Tibial nerve (tissue), 4 donors: ENCODE results near the gene FARP1. TPM values are rescaled to one million over a fixed set of nuclear protein-coding genes. Genes with fewer than 3 reads are reported as not detected.

Experiments
- DNase-seq, 2 donors: peaks; one replicate each; pipeline ENCODE4 v3.0.0-alpha.2; 2019; ENCODE audit warnings: low spot score in 2 of 2
- H3K27ac ChIP-seq, 4 donors: fragments of 200-600 bp; sonication (generic) in 3 of 4; one replicate each; pipeline ENCODE4 v1.5.1; 2017 to 2019; ENCODE audit warnings: mild to moderate bottlenecking in 1 of 4
- H3K27me3 ChIP-seq, 2 donors: fragments of 200-600 bp; sonication (generic) in 1 of 2; one replicate each; pipeline versions ENCODE4 v1.5.1 to v1.6.0; 2017 to 2019
- H3K36me3 ChIP-seq, 3 donors: fragments of 200-600 bp; sonication (generic); one replicate each; pipeline ENCODE4 v1.5.1; 2018 to 2019
- H3K4me1 ChIP-seq, 4 donors: fragments of 200-600 bp; sonication (generic) in 3 of 4; one replicate each; pipeline ENCODE4 v1.5.1; 2017 to 2019
- H3K4me3 ChIP-seq, 4 donors: fragments of 200-600 bp; sonication (generic) in 3 of 4; one replicate each; pipeline ENCODE4 v1.5.1; 2017 to 2019; ENCODE audit warnings: mild to moderate bottlenecking in 1 of 4, moderate library complexity in 1 of 4
- H3K9me3 ChIP-seq, 4 donors: fragments of 200-600 bp; sonication (generic) in 3 of 4; one replicate each; pipeline ENCODE4 v1.5.1; 2017 to 2019
- EP300 ChIP-seq, 2 donors: sonication (generic); formaldehyde crosslinking; IDR thresholded peaks; one replicate each; pipeline ENCODE4 v1.6.1; 2017; ENCODE audit warnings: antibody characterized with exemption in 2 of 2, mild to moderate bottlenecking in 1 of 2
- POLR2A ChIP-seq, 2 donors: fragments of 450-650 bp; IDR thresholded peaks; one replicate each; pipeline ENCODE4 v1.6.1; 2017; ENCODE audit warnings: antibody characterized with exemption in 2 of 2, mild to moderate bottlenecking in 2 of 2, moderate library complexity in 2 of 2
- WGBS, 2 donors: methylation state at CpG; one replicate each; pipeline ENCODE4 v1.1.5; 2018; 5-methylcytosine and 5-hydroxymethylcytosine counted together
- total RNA-seq, 4 donors: library from RNA; depleted of rRNA; stranded (reverse); fragments of >200 nt; gene quantifications; one replicate each; pipeline ENCODE4 v1.1.0, GENCODE V29; 2016
- TF ChIP-seq, protein P1 (sequence below), 5 experiments: fragments of 200-600 bp in 3 of 5; fragments of 450-650 bp in 2 of 5; sonication (generic) in 3 of 5; IDR thresholded peaks; one replicate each; pipeline ENCODE4 v1.5.1; 2016 to 2019; ENCODE audit warnings: antibody characterized with exemption in 5 of 5, mild to moderate bottlenecking in 3 of 5, moderate library complexity in 2 of 5

FARP1 gene
- total RNA-seq, 4 donors from 2014 or later: 21.4 to 28.5 (median 24.9) TPM

- 38 to 41% methylated on average over 10 of the region's 10 CpGs for WGBS, 2 donors
- no peaks in the 10 kb centered on the region for H3K36me3 ChIP-seq
These were observed 137.2 kb downstream of the FARP1 start for GRCh38 chr13:98280176-98280510.

DNA sequence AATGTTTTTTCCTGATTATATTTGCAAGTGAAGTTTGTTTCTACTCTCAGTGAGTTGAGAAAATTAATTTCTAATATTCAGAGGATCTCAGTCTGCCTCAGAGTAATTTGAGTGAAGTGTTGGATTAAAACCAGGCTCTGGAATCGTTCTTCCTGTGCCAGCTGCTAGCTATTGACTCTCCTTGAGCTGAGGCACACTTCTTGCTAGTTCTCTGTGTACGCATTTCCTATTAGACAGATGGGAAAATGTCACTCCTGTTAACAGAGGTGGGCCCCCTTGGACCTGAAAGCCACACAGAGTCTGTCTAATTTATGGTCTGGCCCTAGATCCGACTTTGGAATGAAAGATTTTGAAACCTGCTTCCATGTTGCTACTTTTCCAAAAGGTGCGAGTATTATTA is 141.8 kb downstream of the FARP1 start:
- H3K4me3 ChIP-seq: no peak overlapping the region
- H3K27ac ChIP-seq: no peak overlapping the region
- no peaks in the 10 kb centered on the region for H3K36me3 ChIP-seq
- no peaks in the 10 kb centered on the region for H3K4me1 ChIP-seq
- no peaks in the 10 kb centered on the region for H3K9me3 ChIP-seq
- DNase-seq: no peak
- no peaks in the 10 kb centered on the region for H3K27me3 ChIP-seq
- TF ChIP-seq, protein P1, sequence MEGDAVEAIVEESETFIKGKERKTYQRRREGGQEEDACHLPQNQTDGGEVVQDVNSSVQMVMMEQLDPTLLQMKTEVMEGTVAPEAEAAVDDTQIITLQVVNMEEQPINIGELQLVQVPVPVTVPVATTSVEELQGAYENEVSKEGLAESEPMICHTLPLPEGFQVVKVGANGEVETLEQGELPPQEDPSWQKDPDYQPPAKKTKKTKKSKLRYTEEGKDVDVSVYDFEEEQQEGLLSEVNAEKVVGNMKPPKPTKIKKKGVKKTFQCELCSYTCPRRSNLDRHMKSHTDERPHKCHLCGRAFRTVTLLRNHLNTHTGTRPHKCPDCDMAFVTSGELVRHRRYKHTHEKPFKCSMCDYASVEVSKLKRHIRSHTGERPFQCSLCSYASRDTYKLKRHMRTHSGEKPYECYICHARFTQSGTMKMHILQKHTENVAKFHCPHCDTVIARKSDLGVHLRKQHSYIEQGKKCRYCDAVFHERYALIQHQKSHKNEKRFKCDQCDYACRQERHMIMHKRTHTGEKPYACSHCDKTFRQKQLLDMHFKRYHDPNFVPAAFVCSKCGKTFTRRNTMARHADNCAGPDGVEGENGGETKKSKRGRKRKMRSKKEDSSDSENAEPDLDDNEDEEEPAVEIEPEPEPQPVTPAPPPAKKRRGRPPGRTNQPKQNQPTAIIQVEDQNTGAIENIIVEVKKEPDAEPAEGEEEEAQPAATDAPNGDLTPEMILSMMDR (IDR thresholded peaks at IDR 0.05): no peak
- no peak for TF ChIP-seq POLR2A (IDR thresholded peaks at IDR 0.05)
- no peak for TF ChIP-seq EP300 (IDR thresholded peaks at IDR 0.05)
- WGBS, 2 donors: 71 to 84% methylated on average over 4 of the region's 4 CpGs

More at GRCh38 chr13:98280176-98280510, 137.2 kb downstream of the FARP1 start:
- Histone ChIP-seq H3K9me3 (no peaks in the 10 kb centered on the region), H3K4me3 (no peak overlapping the region), H3K27me3 (no peaks in the 10 kb centered on the region), H3K4me1 (no peaks in the 10 kb centered on the region), H3K27ac (no peak overlapping the region)
- TF ChIP-seq, protein P1 (IDR thresholded peaks at IDR 0.05): no peak
- TF ChIP-seq EP300 (IDR thresholded peaks at IDR 0.05) (no peak), POLR2A (IDR thresholded peaks at IDR 0.05) (no peak)
- DNase-seq: no peak

DNA sequence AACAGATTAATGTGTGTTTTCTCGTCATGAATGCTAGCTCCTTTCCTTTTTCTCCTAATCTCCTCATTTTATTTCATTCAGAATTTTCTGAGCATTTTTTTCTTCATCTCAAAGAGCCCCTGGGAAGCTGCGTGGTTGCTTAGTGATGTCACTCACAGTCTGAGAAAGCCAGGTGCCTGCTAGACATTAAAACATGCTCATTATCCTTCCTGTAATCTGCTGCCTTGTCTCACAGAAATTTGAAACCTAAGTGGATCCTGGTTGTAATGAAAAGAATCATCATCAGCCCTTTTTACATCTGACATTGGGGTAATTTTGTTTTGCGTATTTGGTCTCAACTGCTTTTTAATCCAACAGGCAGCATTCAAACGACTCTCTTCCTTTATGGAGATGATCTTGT is 142.4 kb downstream of the FARP1 start:
- WGBS, 2 donors: 61 to 68% methylated on average over 4 of the region's 4 CpGs
- Histone ChIP-seq H3K4me1 (no peaks in the 10 kb centered on the region), H3K27ac (no peak overlapping the region), H3K27me3 (no peaks in the 10 kb centered on the region), H3K9me3 (no peaks in the 10 kb centered on the region), H3K36me3 (no peaks in the 10 kb centered on the region), H3K4me3 (no peak overlapping the region)
- no peak for DNase-seq
- no peak for TF ChIP-seq EP300 (IDR thresholded peaks at IDR 0.05)
- no peak for TF ChIP-seq POLR2A (IDR thresholded peaks at IDR 0.05)
- TF ChIP-seq, protein P1 (IDR thresholded peaks at IDR 0.05): no peak

GRCh38 chr13:98285852-98286594 is 143.1 kb downstream of the FARP1 start:
- no peak for TF ChIP-seq POLR2A (IDR thresholded peaks at IDR 0.05)
- TF ChIP-seq EP300 (IDR thresholded peaks at IDR 0.05): no peak
- TF ChIP-seq, protein P1 (IDR thresholded peaks at IDR 0.05): no peak
- no peaks in the 10 kb centered on the region for H3K36me3 ChIP-seq
- H3K27ac ChIP-seq: no peak overlapping the region
- WGBS, 2 donors: 80 to 86% methylated on average over 12 of the region's 12 CpGs
- no peaks in the 10 kb centered on the region for H3K27me3 ChIP-seq
- H3K4me1 ChIP-seq: peaks cover 0 to 1% (median 0%) of the 10 kb centered on the region in 4 donors
- no peak for DNase-seq
- no peak overlapping the region for H3K4me3 ChIP-seq
- no peaks in the 10 kb centered on the region for H3K9me3 ChIP-seq

GRCh38 chr13:98286799-98287198 is 143.9 kb downstream of the FARP1 start:
- no peak for DNase-seq

More at GRCh38 chr13:98286799-98287198, 143.9 kb downstream of the FARP1 start:
- H3K9me3 ChIP-seq: no peaks in the 10 kb centered on the region
- no peak overlapping the region for H3K4me3 ChIP-seq
- no peak for TF ChIP-seq EP300 (IDR thresholded peaks at IDR 0.05)
- TF ChIP-seq, protein P1 (IDR thresholded peaks at IDR 0.05): no peak
- TF ChIP-seq POLR2A (IDR thresholded peaks at IDR 0.05): no peak
- 85 to 87% methylated on average over 2 of the region's 2 CpGs for WGBS, 2 donors
- H3K27me3 ChIP-seq: no peaks in the 10 kb centered on the region
- H3K4me1 ChIP-seq: peaks cover 0 to 9% (median 0%) of the 10 kb centered on the region in 4 donors
- no peaks in the 10 kb centered on the region for H3K36me3 ChIP-seq
- H3K27ac ChIP-seq: no peak overlapping the region
